ENCODE data around the gene TMEM107. TPM values are rescaled to one million over a fixed set of nuclear protein-coding genes. Genes with fewer than 3 reads are reported as not detected.
A peak's percentile ranks its signal among the peaks of the same experiment; 100 is the strongest.

TMEM107 gene
- total RNA-seq, 4 donors from 2014 or later, result 28.2 to 47.1 (median 38.2) TPM

GRCh38 chr17:8188263-8188839 lies 12.2 kb upstream of the TMEM107 start:
- Histone ChIP-seq H3K36me3 (no peaks in the 10 kb centered on the region), H3K27ac (peak overlapping the region; percentile 88 to 99 (median 98)), H3K4me1 (peaks cover 0 to 43% (median 20%) of the 10 kb centered on the region in 4 donors), H3K27me3 (no peaks in the 10 kb centered on the region), H3K9me3 (no peaks in the 10 kb centered on the region), H3K4me3 (peak overlapping the region; percentile 54 to 93 (median 70))
- DNase-seq (ENCODE audit: low spot score in 2 of 2), result no peak
- 29 to 33% methylated on average over 12 of the region's 12 CpGs for WGBS, 2 donors
- TF ChIP-seq EP300 (IDR thresholded peaks at IDR 0.05) (no peak), CTCF (IDR thresholded peaks at IDR 0.05) (no peak), POLR2A (IDR thresholded peaks at IDR 0.05) (no peak)

- no peaks in the 10 kb centered on the region for H3K27me3 ChIP-seq
- peak overlapping the region; percentile 39 to 77 (median 64) for H3K4me3 ChIP-seq
- WGBS, 2 donors, result 0 to 1% methylated on average over 25 of the region's 25 CpGs
- peaks cover 0 to 41% (median 20%) of the 10 kb centered on the region in 4 donors for H3K4me1 ChIP-seq
- no peaks in the 10 kb centered on the region for H3K36me3 ChIP-seq
- peak; percentile 89 to 97 for DNase-seq (ENCODE audit: low spot score in 2 of 2)
- peak overlapping the region; percentile 88 to 99 (median 98) for H3K27ac ChIP-seq
- peak in 1 of 2 donors; percentile 90 for TF ChIP-seq EP300 (IDR thresholded peaks at IDR 0.05)
- TF ChIP-seq POLR2A (IDR thresholded peaks at IDR 0.05), result peak in 1 of 2 donors; percentile 40
- TF ChIP-seq CTCF (IDR thresholded peaks at IDR 0.05), result no peak
- H3K9me3 ChIP-seq, result no peaks in the 10 kb centered on the region
Measured at GRCh38 chr17:8187517-8188262, 11.5 kb upstream of the TMEM107 start.

DNA sequence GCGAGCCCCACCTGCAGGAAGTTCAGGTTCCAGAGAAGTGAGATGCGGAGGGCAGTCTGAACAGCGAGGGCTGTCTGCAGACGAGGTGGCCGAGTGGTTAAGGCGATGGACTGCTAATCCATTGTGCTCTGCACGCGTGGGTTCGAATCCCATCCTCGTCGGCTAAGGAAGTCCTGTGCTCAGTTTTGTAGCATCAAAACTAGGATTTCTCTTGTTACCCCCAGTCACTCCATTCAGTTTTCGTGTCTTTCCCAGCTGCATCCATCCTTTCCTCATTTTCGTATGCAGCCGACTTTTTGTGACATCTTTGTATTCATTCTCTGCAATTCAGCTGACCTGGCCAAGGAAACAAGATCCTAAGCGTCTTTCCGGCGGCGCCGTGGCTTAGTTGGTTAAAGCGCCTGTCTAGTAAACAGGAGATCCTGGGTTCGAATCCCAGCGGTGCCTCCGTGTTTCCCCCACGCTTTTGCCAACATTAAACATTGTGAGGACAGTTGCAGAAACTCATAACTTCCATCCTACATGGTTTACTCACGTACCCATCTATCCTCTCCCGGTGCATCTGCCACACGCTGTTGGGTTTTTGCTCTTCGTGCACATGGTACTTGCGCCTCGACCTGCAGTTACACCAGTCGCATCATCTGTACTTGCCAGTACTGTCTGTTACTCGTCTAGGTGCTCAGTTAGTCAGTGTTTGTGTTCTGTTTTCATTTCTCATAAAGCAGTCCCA lies 10.8 kb upstream of the TMEM107 start:
- Histone ChIP-seq H3K27me3 (no peaks in the 10 kb centered on the region), H3K36me3 (no peaks in the 10 kb centered on the region), H3K27ac (peak overlapping the region; percentile 88 to 99 (median 98)), H3K4me3 (peak overlapping the region; percentile 64 to 77 (median 70)), H3K9me3 (no peaks in the 10 kb centered on the region), H3K4me1 (peaks cover 0 to 36% (median 19%) of the 10 kb centered on the region in 4 donors)
- DNase-seq (ENCODE audit: low spot score in 2 of 2), result peak; percentile 89 to 94
- WGBS, 2 donors, result 0% methylated on average over 32 of the region's 32 CpGs
- TF ChIP-seq EP300 (IDR thresholded peaks at IDR 0.05), result peak; percentile 37 to 38
- no peak for TF ChIP-seq POLR2A (IDR thresholded peaks at IDR 0.05)
- peak in 2 of 5 experiments; percentile 25 to 35 for TF ChIP-seq CTCF (IDR thresholded peaks at IDR 0.05)

GRCh38 chr17:8186446-8186786 lies 10.2 kb upstream of the TMEM107 start:
- H3K27me3 ChIP-seq, result no peaks in the 10 kb centered on the region
- H3K27ac ChIP-seq, result peak overlapping the region; percentile 88 to 99 (median 98)
- WGBS, 2 donors, result 0 to 1% methylated on average over 23 of the region's 23 CpGs
- no peaks in the 10 kb centered on the region for H3K9me3 ChIP-seq
- no peaks in the 10 kb centered on the region for H3K36me3 ChIP-seq
- DNase-seq (ENCODE audit: low spot score in 2 of 2), result no peak
- peak in 1 of 2 donors; percentile 2 for TF ChIP-seq POLR2A (IDR thresholded peaks at IDR 0.05)
- TF ChIP-seq CTCF (IDR thresholded peaks at IDR 0.05), result peak in 3 of 5 experiments; percentile 49 to 68 (median 57)
- no peak for TF ChIP-seq EP300 (IDR thresholded peaks at IDR 0.05)
- peak overlapping the region; percentile 64 to 77 (median 70) for H3K4me3 ChIP-seq
- peaks cover 0 to 31% (median 18%) of the 10 kb centered on the region in 4 donors for H3K4me1 ChIP-seq
